ENCODE data around the gene PLOD1. TPM values are rescaled to one million over a fixed set of nuclear protein-coding genes. Genes with fewer than 3 reads are reported as not detected.

PLOD1 gene
- total and polyA plus RNA-seq, 2 of the 13 experiments (the other 11 are each of a cell fraction or from before 2014, with no cell fraction given): 70.1 to 318 TPM

GRCh38 chr1:11927866-11928592 lies 6.5 kb upstream of the PLOD1 start (continued):
- no peak for TF ChIP-seq GLMP (CRISPR knock-in tag; IDR thresholded peaks at IDR 0.05; ENCODE audit: borderline replicate concordance)
- TF ChIP-seq ZNF639 (CRISPR knock-in tag; conservative IDR thresholded peaks at IDR 0.05): no peak
- no peak for TF ChIP-seq SPEN (CRISPR knock-in tag; IDR thresholded peaks at IDR 0.05; ENCODE audit: low read depth)
- no peak for TF ChIP-seq ZNF746 (CRISPR knock-in tag; IDR thresholded peaks at IDR 0.05)
- no peak for TF ChIP-seq ZNF614 (CRISPR knock-in tag; IDR thresholded peaks at IDR 0.05; ENCODE audit: borderline replicate concordance)
- TF ChIP-seq, protein P1, sequence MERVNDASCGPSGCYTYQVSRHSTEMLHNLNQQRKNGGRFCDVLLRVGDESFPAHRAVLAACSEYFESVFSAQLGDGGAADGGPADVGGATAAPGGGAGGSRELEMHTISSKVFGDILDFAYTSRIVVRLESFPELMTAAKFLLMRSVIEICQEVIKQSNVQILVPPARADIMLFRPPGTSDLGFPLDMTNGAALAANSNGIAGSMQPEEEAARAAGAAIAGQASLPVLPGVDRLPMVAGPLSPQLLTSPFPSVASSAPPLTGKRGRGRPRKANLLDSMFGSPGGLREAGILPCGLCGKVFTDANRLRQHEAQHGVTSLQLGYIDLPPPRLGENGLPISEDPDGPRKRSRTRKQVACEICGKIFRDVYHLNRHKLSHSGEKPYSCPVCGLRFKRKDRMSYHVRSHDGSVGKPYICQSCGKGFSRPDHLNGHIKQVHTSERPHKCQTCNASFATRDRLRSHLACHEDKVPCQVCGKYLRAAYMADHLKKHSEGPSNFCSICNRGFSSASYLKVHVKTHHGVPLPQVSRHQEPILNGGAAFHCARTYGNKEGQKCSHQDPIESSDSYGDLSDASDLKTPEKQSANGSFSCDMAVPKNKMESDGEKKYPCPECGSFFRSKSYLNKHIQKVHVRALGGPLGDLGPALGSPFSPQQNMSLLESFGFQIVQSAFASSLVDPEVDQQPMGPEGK (CRISPR knock-in tag; IDR thresholded peaks at IDR 0.05): no peak; the same call in 1 of the 2 replicates
- peak; percentile 63 for TF ChIP-seq SALL1 (CRISPR knock-in tag; IDR thresholded peaks at IDR 0.05)
- TF ChIP-seq REPIN1 (CRISPR knock-in tag; IDR thresholded peaks at IDR 0.05; ENCODE audit: borderline replicate concordance, low read depth): no peak
- TF ChIP-seq ZKSCAN5 (CRISPR knock-in tag; IDR thresholded peaks at IDR 0.05): no peak
- no peak for TF ChIP-seq ZBTB21 (CRISPR knock-in tag; IDR thresholded peaks at IDR 0.05)
- no peak for TF ChIP-seq ZNF3 (CRISPR knock-in tag; IDR thresholded peaks at IDR 0.05)
- TF ChIP-seq RBM39 (IDR thresholded peaks at IDR 0.05; ENCODE audit: low read depth, low read length, poor library complexity, severe bottlenecking): no peak
- no peak for TF ChIP-seq ZNF232 (CRISPR knock-in tag; IDR thresholded peaks at IDR 0.05; ENCODE audit: borderline replicate concordance)
- TF ChIP-seq HHEX (CRISPR knock-in tag; IDR thresholded peaks at IDR 0.05): no peak
- TF ChIP-seq, protein P2, sequence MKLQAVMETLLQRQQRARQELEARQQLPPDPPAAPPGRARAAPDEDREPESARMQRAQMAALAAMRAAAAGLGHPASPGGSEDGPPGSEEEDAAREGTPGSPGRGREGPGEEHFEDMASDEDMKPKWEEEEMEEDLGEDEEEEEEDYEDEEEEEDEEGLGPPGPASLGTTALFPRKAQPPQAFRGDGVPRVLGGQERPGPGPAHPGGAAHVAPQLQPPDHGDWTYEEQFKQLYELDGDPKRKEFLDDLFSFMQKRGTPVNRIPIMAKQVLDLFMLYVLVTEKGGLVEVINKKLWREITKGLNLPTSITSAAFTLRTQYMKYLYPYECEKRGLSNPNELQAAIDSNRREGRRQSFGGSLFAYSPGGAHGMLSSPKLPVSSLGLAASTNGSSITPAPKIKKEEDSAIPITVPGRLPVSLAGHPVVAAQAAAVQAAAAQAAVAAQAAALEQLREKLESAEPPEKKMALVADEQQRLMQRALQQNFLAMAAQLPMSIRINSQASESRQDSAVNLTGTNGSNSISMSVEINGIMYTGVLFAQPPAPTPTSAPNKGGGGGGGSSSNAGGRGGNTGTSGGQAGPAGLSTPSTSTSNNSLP (IDR thresholded peaks at IDR 0.05; ENCODE audit: low read depth, low read length): peak; percentile 40; the same call in 1 of the 2 replicates
- TF ChIP-seq, protein P3, sequence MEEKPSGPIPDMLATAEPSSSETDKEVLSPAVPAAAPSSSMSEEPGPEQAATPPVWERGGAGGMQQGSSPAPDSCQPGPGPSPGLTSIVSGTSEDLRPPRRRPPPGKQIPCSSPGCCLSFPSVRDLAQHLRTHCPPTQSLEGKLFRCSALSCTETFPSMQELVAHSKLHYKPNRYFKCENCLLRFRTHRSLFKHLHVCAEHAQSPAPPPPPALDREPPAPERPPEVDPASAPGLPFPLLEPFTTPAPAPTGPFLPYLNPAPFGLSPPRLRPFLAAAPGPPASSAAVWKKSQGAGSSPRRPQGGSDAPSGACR (CRISPR knock-in tag; IDR thresholded peaks at IDR 0.05): no peak
- no peak for TF ChIP-seq SYNCRIP (IDR thresholded peaks at IDR 0.05; ENCODE audit: insufficient read depth, low read depth, low read length)
- TF ChIP-seq DR1 (CRISPR knock-in tag; IDR thresholded peaks at IDR 0.05): no peak
- TF ChIP-seq, protein P4, sequence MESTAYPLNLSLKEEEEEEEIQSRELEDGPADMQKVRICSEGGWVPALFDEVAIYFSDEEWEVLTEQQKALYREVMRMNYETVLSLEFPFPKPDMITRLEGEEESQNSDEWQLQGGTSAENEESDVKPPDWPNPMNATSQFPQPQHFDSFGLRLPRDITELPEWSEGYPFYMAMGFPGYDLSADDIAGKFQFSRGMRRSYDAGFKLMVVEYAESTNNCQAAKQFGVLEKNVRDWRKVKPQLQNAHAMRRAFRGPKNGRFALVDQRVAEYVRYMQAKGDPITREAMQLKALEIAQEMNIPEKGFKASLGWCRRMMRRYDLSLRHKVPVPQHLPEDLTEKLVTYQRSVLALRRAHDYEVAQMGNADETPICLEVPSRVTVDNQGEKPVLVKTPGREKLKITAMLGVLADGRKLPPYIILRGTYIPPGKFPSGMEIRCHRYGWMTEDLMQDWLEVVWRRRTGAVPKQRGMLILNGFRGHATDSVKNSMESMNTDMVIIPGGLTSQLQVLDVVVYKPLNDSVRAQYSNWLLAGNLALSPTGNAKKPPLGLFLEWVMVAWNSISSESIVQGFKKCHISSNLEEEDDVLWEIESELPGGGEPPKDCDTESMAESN (CRISPR knock-in tag; conservative IDR thresholded peaks at IDR 0.05): no peak
